GM12878 (cell line): ENCODE results near the gene GPAT3. TPM values are rescaled to one million over a fixed set of nuclear protein-coding genes. Genes with fewer than 3 reads are reported as not detected.

ENCODE experiments used
- ATAC-seq: fragments of 200-7000 bp; cut with Tn5 transposase; 3 replicates; pipeline ENCODE4 v1.9.1; 2020; ENCODE audit warnings: mild to moderate bottlenecking, moderate library complexity
- BruUV-seq: library from RNA; stranded (reverse); fragments of 400-500 nt; replicated peaks from 2 replicates; lab custom pipeline; 2021; lab: Mats Ljungman, UMichigan
- CTCF ChIA-PET: fragments of 300-600 bp; sonication (Branson Sonifier 250); formaldehyde crosslinking; extraction: SDS; loops from one replicate; lab custom pipeline; 2021; ENCODE audit warnings: inconsistent platforms; lab: Yijun Ruan, JAX
- POLR2A ChIA-PET: fragments of 350-600 bp; formaldehyde crosslinking; extraction: SDS; loops from one replicate; lab custom pipeline; 2021; ENCODE audit warnings: inconsistent platforms; lab: Charles Lee
- RAD21 ChIA-PET: fragments of 300-600 bp; sonication (Branson Sonifier 250); formaldehyde crosslinking; loops from one replicate; lab custom pipeline; 2023; ENCODE audit warnings: antibody characterized with exemption; ENCODE audit not compliant: unreplicated experiment; lab: Charles Lee
- SMC1A ChIA-PET: fragments of 300-600 bp; sonication (Branson Sonifier 250); formaldehyde crosslinking; loops from one replicate; lab custom pipeline; 2023; ENCODE audit not compliant: unreplicated experiment, uncharacterized antibody; lab: Charles Lee
- DNase-seq: peaks from one replicate; pipeline ENCODE4 v3.0.0-alpha.2; 2011; ENCODE audit warnings: low read depth, low spot score
- FAIRE-seq: peaks from 3 replicates; lab custom pipeline; 2011; peaks lifted over from hg19 to GRCh38; lab: Jason Lieb, UNC
- H2AFZ ChIP-seq: 2 replicates; pipeline ENCODE4 v1.6.0; 2011; ENCODE audit warnings: low read depth, low read length, control low read depth; ENCODE audit not compliant: control insufficient read depth
- H3K27ac ChIP-seq: 2 replicates; pipeline ENCODE4 v1.5.1; 2011; ENCODE audit warnings: control low read depth; ENCODE audit not compliant: control insufficient read depth, insufficient read depth
- H3K27me3 ChIP-seq, 2 experiments: replicated peaks in 1 of 2; 2 replicates each; pipeline versions ENCODE4 v1.6.0 to v1.6.1; 2011; ENCODE audit warnings: low read length in 1 of 2; ENCODE audit not compliant: control insufficient read depth in 2 of 2, insufficient read depth in 2 of 2
- H3K36me3 ChIP-seq, 2 experiments: 2 replicates each; pipeline ENCODE4 v1.5.1; 2011; ENCODE audit warnings: low read length in 1 of 2; ENCODE audit not compliant: control insufficient read depth in 2 of 2, insufficient read depth in 2 of 2
- H3K4me1 ChIP-seq: 2 replicates; pipeline ENCODE4 v1.6.1; 2011; ENCODE audit warnings: mild to moderate bottlenecking, low read length, moderate library complexity, mixed read lengths; ENCODE audit not compliant: control insufficient read depth, insufficient read depth
- H3K4me2 ChIP-seq: 2 replicates; pipeline ENCODE4 v1.6.0; 2011; ENCODE audit warnings: control low read depth; ENCODE audit not compliant: control insufficient read depth, insufficient read depth
- H3K4me3 ChIP-seq: fragments of 200-600 bp; sonication (generic); 2 replicates; pipeline ENCODE4 v1.5.1; 2016
- H3K79me2 ChIP-seq: 2 replicates; pipeline ENCODE4 v1.6.0; 2011; ENCODE audit warnings: low read length; ENCODE audit not compliant: control insufficient read depth, insufficient read depth
- H3K9ac ChIP-seq: 2 replicates; pipeline ENCODE4 v1.8.0; 2011; ENCODE audit warnings: low read length, control low read depth, mixed read lengths; ENCODE audit not compliant: control insufficient read depth, insufficient read depth
- H3K9me3 ChIP-seq: replicated peaks from 3 replicates; pipeline ENCODE4 v1.5.1; 2011; ENCODE audit warnings: mild to moderate bottlenecking, low read length; ENCODE audit not compliant: control insufficient read depth, insufficient read depth
- H4K20me1 ChIP-seq: 2 replicates; pipeline ENCODE4 v1.6.0; 2011; ENCODE audit not compliant: control insufficient read depth, insufficient read depth
- BRCA1 ChIP-seq: IDR thresholded peaks from 2 replicates; pipeline ENCODE4 v1.6.1; 2011; ENCODE audit warnings: low read depth, low read length, improper control_type of control experiment
- CEBPB ChIP-seq, 2 experiments: fragments of 150-350 bp in 1 of 2; IDR thresholded peaks; 2 replicates each; pipeline ENCODE4 v1.6.1; 2012 to 2014; ENCODE audit warnings: low read depth in 2 of 2, low read length in 2 of 2, borderline replicate concordance in 1 of 2, inconsistent platforms in 1 of 2
- CHD4 ChIP-seq: fragments of 200-600 bp; sonication (generic); IDR thresholded peaks from 2 replicates; pipeline ENCODE4 v1.6.1; 2016; ENCODE audit warnings: mild to moderate bottlenecking
- ETV6 ChIP-seq, 2 experiments: fragments of 450-650 bp in 1 of 2; IDR thresholded peaks in 1 of 2; conservative IDR thresholded peaks in 1 of 2; 2 replicates each; pipeline ENCODE4 v1.6.1; 2014; ENCODE audit warnings: antibody characterized with exemption in 1 of 2, borderline replicate concordance in 1 of 2, low read depth in 1 of 2, mild to moderate bottlenecking in 1 of 2, moderate library complexity in 1 of 2
- FOXK2 ChIP-seq: fragments of 450-650 bp; IDR thresholded peaks from 2 replicates; pipeline ENCODE4 v1.6.1; 2017; ENCODE audit warnings: mild to moderate bottlenecking, moderate library complexity
- JUNB ChIP-seq: IDR thresholded peaks from 2 replicates; pipeline ENCODE4 v1.6.1; 2016; ENCODE audit warnings: antibody characterized with exemption, mild to moderate bottlenecking
- NFIC ChIP-seq: IDR thresholded peaks from 2 replicates; pipeline ENCODE4 v1.6.1; 2012; ENCODE audit warnings: low read depth, mild to moderate bottlenecking, inconsistent platforms, low read length, moderate library complexity
- NFXL1 ChIP-seq: fragments of 450-650 bp; IDR thresholded peaks from 2 replicates; pipeline ENCODE4 v1.6.1; 2017; ENCODE audit warnings: antibody characterized with exemption, mild to moderate bottlenecking, borderline replicate concordance
- POLR2A ChIP-seq: IDR thresholded peaks from 2 replicates; pipeline ENCODE4 v1.6.1; 2011; ENCODE audit warnings: low read depth, mild to moderate bottlenecking, low read length
- POU2F2 ChIP-seq: IDR thresholded peaks from 3 replicates; pipeline ENCODE4 v1.6.1; 2011; ENCODE audit warnings: low read depth, mild to moderate bottlenecking, low read length, borderline replicate concordance
- SIX5 ChIP-seq: IDR thresholded peaks from 2 replicates; pipeline ENCODE4 v1.6.1; 2011; ENCODE audit warnings: mild to moderate bottlenecking, low read depth, low read length, moderate library complexity; ENCODE audit not compliant: severe bottlenecking
- SUZ12 ChIP-seq: fragments of 200-600 bp; sonication (generic); IDR thresholded peaks from one replicate; pipeline ENCODE4 v1.6.1; 2018; ENCODE audit warnings: antibody characterized with exemption, mild to moderate bottlenecking; ENCODE audit not compliant: unreplicated experiment
- ZNF217 ChIP-seq: fragments of 450-650 bp; IDR thresholded peaks from 2 replicates; pipeline ENCODE4 v1.6.1; 2017; ENCODE audit warnings: antibody characterized with exemption, mild to moderate bottlenecking
- ZNF384 ChIP-seq: IDR thresholded peaks from 2 replicates; pipeline ENCODE4 v1.6.1; 2012; ENCODE audit warnings: low read depth, mild to moderate bottlenecking, low read length, improper control_type of control experiment, borderline replicate concordance
- WGBS: methylation state at CpG from one replicate; pipeline ENCODE4 v1.1.6; 2016; ENCODE audit warnings: low lambda C conversion rate; ENCODE audit not compliant: insufficient replicate concordance, insufficient coverage; ENCODE audit errors: missing lambda C conversion rate; 5-methylcytosine and 5-hydroxymethylcytosine counted together
- in situ Hi-C: fragments of 300-500 bp; cut with MboI; formaldehyde crosslinking; loops from 9 replicates; pipeline ENCODE4 v1.14.3; 2018; ENCODE audit warnings: mixed read lengths
- intact Hi-C: fragments of 100-400 bp; cut with micrococcal nuclease; formaldehyde crosslinking; loops from one replicate; pipeline ENCODE4 v1.14.2; 2022; ENCODE audit not compliant: unreplicated experiment
- polyA plus RNA-seq, 11 experiments: library from polyadenylated mRNA; depleted of rRNA in 4 of 11; unstranded in 6 of 11; stranded (reverse) in 5 of 11; fragments of >200 nt; fragmentation: Nextera tagmentation in 4 of 11; fragmentation: Illumina TruSeq in 1 of 11; extraction: Ambion mirVana in 4 of 11; extraction: Trizol in 1 of 11; gene quantifications; 1 replicate in 1 of 11; 2 replicates in 10 of 11; pipeline versions ENCODE4 v1.2.1 to v1.2.3, GENCODE V29; 2011 to 2016; ENCODE audit warnings: inconsistent platforms in 2 of 11, missing spikeins in 2 of 11, low read depth in 1 of 11
- total RNA-seq, 4 experiments: library from RNA; depleted of rRNA in 3 of 4; stranded (reverse); fragments of >200 nt in 3 of 4; fragmentation: Illumina TruSeq in 1 of 4; extraction: Trizol in 1 of 4; gene quantifications; 2 replicates each; pipeline versions ENCODE4 v1.2.1 to v1.2.3, GENCODE V29; 2013 to 2021
- TF ChIP-seq, protein P1 (sequence below): IDR thresholded peaks from 2 replicates; pipeline ENCODE4 v1.6.1; 2012; ENCODE audit warnings: low read depth, low read length, improper control_type of control experiment
- TF ChIP-seq, protein P2 (sequence below): fragments of 150-350 bp; IDR thresholded peaks from 2 replicates; pipeline ENCODE4 v1.6.1; 2014; ENCODE audit warnings: mild to moderate bottlenecking, low read depth, low read length
- TF ChIP-seq, protein P3 (sequence below): fragments of 450-650 bp; IDR thresholded peaks from 2 replicates; pipeline ENCODE4 v1.6.1; 2018; ENCODE audit warnings: borderline replicate concordance, mild to moderate bottlenecking; ENCODE audit not compliant: partially characterized antibody
- TF ChIP-seq, protein P4 (sequence below): IDR thresholded peaks from 2 replicates; pipeline ENCODE4 v1.6.1; 2012; ENCODE audit warnings: low read depth, low read length, improper control_type of control experiment

Gene GPAT3
- total and polyA plus RNA-seq, 10 of the 15 experiments (the other 5 are each of a cell fraction or from before 2014, with no cell fraction given): 0.26 to 1.1 (median 0.52) TPM

- ATAC-seq: no peak
- H3K4me2 ChIP-seq: no peak overlapping the region
- TF ChIP-seq SUZ12 (no peak), SIX5 (no peak), NFXL1 (no peak), BRCA1 (no peak), FOXK2 (no peak), CEBPB (IDR thresholded peaks at IDR 0.05; ENCODE audit: borderline replicate concordance in 1 of 2, low read depth in 2 of 2, low read length in 2 of 2) (no peak), ETV6 (conservative IDR thresholded peaks at IDR 0.05 in 1 of 2, IDR thresholded peaks at IDR 0.05 in 1 of 2; ENCODE audit: borderline replicate concordance in 1 of 2, low read depth in 1 of 2) (no peak), POLR2A (no peak), JUNB (no peak), POU2F2 (no peak), ZNF384 (no peak), NFIC (no peak), CHD4 (no peak), ZNF217 (no peak)
- TF ChIP-seq, protein P1, sequence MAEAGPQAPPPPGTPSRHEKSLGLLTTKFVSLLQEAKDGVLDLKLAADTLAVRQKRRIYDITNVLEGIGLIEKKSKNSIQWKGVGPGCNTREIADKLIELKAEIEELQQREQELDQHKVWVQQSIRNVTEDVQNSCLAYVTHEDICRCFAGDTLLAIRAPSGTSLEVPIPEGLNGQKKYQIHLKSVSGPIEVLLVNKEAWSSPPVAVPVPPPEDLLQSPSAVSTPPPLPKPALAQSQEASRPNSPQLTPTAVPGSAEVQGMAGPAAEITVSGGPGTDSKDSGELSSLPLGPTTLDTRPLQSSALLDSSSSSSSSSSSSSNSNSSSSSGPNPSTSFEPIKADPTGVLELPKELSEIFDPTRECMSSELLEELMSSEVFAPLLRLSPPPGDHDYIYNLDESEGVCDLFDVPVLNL: no peak
- TF ChIP-seq, protein P2, sequence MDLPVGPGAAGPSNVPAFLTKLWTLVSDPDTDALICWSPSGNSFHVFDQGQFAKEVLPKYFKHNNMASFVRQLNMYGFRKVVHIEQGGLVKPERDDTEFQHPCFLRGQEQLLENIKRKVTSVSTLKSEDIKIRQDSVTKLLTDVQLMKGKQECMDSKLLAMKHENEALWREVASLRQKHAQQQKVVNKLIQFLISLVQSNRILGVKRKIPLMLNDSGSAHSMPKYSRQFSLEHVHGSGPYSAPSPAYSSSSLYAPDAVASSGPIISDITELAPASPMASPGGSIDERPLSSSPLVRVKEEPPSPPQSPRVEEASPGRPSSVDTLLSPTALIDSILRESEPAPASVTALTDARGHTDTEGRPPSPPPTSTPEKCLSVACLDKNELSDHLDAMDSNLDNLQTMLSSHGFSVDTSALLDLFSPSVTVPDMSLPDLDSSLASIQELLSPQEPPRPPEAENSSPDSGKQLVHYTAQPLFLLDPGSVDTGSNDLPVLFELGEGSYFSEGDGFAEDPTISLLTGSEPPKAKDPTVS: no peak
- TF ChIP-seq, protein P3, sequence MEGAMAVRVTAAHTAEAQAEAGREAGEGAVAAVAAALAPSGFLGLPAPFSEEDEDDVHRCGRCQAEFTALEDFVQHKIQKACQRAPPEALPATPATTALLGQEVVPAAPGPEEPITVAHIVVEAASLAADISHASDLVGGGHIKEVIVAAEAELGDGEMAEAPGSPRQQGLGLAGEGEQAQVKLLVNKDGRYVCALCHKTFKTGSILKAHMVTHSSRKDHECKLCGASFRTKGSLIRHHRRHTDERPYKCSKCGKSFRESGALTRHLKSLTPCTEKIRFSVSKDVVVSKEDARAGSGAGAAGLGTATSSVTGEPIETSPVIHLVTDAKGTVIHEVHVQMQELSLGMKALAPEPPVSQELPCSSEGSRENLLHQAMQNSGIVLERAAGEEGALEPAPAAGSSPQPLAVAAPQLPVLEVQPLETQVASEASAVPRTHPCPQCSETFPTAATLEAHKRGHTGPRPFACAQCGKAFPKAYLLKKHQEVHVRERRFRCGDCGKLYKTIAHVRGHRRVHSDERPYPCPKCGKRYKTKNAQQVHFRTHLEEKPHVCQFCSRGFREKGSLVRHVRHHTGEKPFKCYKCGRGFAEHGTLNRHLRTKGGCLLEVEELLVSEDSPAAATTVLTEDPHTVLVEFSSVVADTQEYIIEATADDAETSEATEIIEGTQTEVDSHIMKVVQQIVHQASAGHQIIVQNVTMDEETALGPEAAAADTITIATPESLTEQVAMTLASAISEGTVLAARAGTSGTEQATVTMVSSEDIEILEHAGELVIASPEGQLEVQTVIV: no peak
- TF ChIP-seq, protein P4, sequence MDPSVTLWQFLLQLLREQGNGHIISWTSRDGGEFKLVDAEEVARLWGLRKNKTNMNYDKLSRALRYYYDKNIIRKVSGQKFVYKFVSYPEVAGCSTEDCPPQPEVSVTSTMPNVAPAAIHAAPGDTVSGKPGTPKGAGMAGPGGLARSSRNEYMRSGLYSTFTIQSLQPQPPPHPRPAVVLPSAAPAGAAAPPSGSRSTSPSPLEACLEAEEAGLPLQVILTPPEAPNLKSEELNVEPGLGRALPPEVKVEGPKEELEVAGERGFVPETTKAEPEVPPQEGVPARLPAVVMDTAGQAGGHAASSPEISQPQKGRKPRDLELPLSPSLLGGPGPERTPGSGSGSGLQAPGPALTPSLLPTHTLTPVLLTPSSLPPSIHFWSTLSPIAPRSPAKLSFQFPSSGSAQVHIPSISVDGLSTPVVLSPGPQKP: no peak
- TF ChIP-seq, all 136 proteins: peak for 0
- in situ Hi-C loops (no loop called here), intact Hi-C loops (no loop called here)
- FAIRE-seq (no peak), DNase-seq (no peak)
- Histone ChIP-seq H3K27ac (no peak overlapping the region), H3K79me2 (no peaks in the 10 kb centered on the region), H4K20me1 (no peaks in the 10 kb centered on the region), H3K36me3 (no peaks in the 10 kb centered on the region), H3K4me1 (peaks cover 6% of the 10 kb centered on the region; the same call in 1 of the 2 replicates), H3K9me3 (no peaks in the 10 kb centered on the region), H3K27me3 (no peaks in the 10 kb centered on the region), H3K4me3 (no peak overlapping the region), H2AFZ (no peak overlapping the region), H3K9ac (no peak overlapping the region)
- BruUV-seq: no TSS peak
- CTCF ChIA-PET: interaction anchor here (0.7 kb wide), 1 partner anchor 27 kb away, joined by 3 read pairs; no protein-coding TSS in a partner anchor
- SMC1A ChIA-PET: interaction anchor here (0.6 to 1.2 kb wide), 2 partner anchors 14 to 72 kb away, joined by 3 read pairs; no protein-coding TSS in a partner anchor
- POLR2A ChIA-PET: interaction anchor here (0.6 to 0.8 kb wide), 2 partner anchors 14 to 337 kb away, joined by 3 to 4 read pairs; no protein-coding TSS in a partner anchor
- RAD21 ChIA-PET: interaction anchor here (1.3 kb wide), 1 partner anchor 9 kb away, joined by 7 read pairs; no protein-coding TSS in a partner anchor
- WGBS: 100% methylated on average over 1 of the region's 1 CpG
Measured at GRCh38 chr4:83556816-83557215, 20.9 kb downstream of the GPAT3 start.
